ENCODE results near the gene POU1F1.
"Not testable (repeated sequence)": the region's sequence is repeated elsewhere in the genome, so short reads cannot be mapped to it uniquely, and the experiment has no call there.

The POU1F1 gene, protein sequence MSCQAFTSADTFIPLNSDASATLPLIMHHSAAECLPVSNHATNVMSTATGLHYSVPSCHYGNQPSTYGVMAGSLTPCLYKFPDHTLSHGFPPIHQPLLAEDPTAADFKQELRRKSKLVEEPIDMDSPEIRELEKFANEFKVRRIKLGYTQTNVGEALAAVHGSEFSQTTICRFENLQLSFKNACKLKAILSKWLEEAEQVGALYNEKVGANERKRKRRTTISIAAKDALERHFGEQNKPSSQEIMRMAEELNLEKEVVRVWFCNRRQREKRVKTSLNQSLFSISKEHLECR

DNA sequence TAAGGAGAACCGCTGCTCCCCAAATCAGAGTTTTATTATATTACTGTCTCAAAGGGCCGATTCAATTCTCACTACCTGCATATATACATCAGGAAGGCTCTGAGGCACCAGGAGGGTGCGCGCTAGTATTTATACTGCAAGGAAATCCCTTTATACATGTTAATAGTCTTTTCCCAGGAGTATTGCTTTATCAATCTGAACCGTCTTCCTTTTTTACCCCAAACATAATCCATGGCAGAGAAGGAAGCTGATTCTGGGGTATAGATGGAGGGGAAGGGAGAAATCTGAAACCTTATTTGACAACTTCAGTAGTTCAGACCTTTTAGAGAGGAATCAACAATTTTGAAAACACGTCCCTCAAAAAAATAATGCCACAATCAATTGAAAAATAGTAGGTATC, at the start of gene POU1F1:
POU1F1 (minus strand) TSS at position 101 of the 400 bp plus-strand sequence. CDS start 122 bp downstream, outside the sequence.
- DNase-seq: no peak

DNA sequence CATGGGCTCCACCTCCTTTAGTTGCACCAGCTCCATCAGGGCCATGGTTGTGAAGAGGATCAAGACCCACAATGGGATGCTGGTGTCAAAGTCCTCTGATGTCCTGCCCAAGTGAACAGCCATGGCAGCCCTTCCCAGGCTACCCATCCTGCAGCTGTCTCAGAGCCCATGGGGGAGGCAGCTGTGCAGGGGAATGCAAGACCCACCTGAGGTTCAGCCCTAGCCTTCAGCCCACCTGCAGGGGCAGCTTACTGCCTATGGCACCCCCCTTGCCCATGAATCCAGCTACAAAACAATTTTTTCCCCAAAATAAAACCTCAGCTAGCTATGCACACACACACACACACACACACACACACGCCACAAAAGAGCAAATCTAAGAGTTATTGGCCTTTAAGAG, 48.2 kb upstream of the POU1F1 start:
- no peak for DNase-seq

DNA sequence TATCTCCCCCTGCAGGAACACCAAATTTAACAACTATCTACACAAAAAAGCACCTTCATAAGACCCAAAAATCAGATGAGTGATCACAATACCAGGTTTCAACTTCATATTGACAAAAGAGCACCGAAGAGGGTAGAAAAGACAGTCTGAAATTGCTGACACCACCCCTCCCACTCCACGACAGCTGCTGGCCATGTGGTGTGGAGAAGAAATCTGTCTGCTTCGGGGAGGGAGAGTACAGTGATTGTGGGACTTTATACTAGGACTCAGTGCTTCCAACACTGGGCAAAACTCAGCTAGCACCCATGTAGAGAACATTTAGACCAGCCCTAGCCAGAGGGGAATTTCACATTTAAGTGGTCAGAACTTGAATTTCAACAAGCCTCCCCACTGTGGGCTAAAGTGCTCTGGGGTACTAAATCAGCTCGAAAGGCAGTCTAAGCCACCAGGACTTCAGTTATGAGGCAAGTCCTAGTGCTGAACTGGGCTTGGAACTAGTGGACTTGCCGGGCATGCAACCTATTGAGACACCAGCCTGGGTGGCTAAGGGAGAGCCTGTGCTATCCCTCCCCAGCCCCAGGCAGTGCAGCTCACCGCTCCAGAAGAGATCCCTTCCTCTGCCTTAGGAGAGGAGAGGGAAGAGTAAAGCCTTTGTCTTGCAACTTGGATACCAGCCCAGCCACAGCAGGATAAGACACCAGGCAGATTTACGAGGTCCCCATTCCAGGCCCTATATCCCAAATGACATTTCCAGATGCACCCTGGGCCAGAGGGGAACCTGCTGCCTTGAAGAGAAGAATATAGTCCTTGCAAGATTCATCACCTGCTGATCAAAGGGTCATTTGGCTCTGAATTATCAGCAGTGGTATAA, 44.6 kb upstream of the POU1F1 start:
- no peak for DNase-seq

DNA sequence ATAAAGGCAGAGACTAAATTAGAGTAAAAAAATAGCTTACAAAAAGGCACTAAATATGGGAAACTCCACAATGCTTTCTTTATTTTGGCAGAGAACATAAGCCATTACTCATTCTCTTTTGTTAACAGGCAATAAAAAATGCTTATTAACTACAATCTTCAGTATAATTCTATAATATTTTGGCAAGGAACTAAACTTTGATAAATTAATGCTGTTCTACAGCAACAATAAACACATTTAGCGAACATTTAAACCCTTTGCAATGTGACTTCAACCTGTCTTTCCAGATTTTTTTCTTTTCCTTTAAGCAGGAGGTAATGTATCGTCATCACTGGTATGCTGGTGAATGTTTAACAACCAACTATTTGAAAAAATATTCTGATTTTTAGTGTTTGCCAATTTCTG, 42.2 kb upstream of the POU1F1 start:
- no peak for DNase-seq

DNA sequence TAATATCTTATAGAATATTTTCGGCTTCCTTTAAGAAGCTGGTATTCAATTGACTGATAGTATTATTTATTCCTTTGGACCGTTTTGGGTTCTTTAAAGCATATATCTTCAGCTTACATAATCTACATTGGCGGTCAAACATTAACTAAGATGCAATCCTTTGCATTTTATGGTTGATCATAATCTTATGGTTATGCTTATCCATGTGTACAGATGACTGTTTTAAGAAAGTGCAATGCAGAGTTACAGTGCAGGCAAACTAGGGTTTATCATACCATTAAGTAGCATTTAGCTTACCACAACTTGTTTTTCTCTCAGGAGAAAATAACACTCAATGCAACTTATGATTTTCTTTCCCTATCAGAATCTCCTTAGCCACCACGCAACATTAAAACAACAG, 41.4 kb upstream of the POU1F1 start:
- DNase-seq: no peak

DNA sequence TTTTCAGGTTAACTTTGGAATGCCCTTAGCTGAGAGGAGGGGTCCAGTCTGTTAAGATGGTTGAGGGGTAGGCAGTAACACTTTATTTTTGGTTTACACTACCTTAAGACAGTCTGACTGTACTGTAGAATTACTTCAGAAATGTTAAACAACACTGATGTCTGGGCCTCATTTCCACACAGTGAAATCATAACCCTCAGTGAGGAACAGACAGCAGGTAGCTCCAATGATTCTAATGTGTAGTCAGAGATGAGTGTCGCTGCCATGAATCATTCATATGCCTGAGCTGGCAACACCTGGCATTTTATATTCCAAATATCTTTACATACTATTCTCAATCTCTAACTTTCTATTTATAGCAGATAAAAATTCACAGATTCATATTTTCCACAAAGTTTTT, 37.3 kb upstream of the POU1F1 start:
- DNase-seq: no peak

DNA sequence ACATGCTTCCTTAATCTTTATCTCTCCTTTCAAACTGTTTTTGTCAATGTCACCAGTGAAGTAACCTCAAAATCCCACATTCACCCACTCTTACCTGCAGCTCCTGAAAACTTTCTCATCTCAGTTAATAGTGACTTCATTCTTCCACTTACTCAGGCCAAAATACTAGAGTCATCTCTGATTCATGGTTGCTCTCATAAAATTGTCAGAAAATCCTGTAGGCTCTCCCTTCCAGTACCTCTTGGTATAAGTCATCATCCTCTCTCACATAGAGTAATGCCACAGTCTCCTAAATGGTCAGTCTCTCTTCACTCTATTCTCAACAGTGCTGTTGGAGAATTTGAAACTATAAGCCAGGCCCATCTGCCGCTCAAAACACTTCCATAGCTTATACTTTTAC, 34.9 kb upstream of the POU1F1 start:
- no peak for DNase-seq

DNA sequence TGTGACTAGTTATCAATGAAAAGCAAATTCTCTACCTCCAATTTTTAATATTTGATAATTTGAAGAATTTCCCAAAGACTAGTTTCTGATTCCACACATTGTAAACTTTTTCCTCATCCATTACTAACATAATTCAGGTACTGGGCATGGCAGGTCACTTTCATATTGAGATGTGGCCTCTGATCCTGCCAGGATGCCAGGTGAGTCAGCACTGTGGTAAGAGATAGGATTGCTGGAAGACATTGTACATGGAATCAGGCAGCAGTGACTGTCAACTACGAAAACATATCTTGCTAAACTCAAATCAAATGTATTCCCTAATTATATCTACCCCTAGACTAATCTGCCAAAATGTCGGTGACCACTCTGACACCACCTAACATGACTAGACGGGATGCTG, 33.2 kb upstream of the POU1F1 start:
- no peak for DNase-seq

DNA sequence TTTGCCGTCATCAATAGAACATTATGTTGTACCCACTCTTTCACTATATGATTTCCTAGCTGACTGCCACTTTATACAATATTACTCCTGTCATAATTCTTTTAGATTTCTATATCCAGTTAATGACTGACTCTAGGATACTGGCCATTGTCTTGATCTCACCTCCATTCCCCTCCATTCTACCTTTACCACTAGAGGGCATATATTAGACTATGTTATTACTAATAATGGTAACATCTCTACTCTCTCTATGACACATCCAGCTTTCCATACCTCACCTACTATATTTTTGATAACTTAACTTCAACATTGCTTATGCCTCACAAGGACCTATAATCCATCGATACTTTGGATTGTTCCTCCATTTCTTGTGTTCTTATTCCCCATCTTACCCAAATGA, 31.4 kb upstream of the POU1F1 start:
- no peak for DNase-seq

DNA sequence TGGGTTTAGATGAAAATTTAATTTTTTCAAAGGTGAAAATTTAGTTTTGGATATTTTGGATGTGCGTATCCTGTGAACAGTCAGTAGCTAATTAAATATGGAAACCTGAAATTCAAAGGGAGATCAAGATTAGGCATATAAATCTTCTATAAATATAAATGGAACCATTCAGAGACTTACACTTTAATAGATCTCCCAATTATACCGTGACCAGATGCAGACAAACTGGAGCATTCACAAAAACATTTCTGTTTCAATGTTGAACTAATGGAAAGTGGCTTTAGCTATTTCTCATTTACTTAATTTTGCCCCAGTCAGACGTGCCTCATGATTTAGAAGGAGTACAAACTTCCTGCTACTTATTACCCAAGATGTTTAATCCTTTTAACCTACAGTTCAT, 29.1 kb upstream of the POU1F1 start:
- DNase-seq: no peak

DNA sequence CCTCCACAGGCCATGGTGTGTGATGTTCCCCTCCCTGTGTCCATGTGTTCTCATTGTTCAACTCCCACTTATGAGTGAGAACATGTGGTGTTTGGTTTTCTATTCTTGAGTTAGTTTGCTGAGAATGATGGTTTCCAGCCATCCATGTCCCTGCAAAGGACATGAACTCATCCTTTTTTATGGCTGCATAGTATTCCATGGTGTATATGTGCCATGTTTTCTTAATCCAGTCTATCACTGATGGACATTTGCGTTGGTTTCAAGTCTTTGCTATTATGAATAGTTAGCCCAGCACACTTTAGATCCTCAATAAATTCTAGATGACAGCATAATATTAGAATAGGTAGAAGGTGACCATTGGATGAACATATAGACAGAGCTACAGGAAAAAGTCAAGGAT, 28.6 kb upstream of the POU1F1 start:
- DNase-seq: not testable (repeated sequence)

DNA sequence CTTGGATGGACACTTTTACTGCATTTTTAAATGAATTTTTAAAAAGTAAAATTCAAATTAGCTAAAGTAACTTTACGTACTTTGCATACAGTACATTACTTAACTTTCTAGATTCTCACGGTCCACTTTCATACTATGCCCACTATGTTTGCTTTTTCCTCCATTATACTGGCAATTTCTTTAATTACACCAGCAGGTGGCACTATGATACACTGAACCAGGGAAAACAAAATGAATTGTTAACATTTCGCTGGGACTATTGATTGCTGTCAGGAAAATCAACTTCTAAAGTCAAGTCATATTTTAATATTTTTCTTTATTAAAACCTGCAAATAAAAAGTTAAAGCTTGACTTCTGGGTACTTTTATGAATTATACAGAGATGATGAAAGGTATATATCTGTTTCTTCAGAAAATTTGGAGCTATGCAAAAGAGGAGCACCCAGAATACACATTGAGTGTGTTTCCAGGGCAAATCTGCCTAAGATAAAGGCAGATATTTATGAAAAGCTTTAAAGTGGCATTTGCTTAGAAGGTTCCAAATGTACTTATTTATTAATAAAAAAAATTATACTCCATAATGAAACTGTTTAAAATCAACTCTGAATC, 21.8 kb upstream of the POU1F1 start:
- DNase-seq: no peak

DNA sequence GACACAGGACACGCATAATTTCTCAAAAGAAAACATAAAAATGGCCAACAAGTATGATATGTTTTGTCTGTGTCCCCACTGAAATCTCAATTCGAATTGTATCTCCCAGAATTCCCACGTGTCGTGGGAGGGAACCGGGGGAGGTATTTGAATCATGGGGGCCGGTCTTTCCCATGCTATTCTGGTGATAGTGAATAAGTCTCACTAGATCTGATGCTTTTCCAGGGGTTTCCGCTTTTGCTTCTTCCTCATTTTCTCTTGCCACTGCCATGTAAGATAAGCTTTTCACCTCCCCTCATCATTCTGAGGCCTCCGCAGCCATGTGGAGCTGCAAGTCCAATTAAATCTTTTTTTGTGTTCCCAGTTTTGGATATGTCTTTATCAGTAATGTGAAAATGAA, 12.1 kb upstream of the POU1F1 start:
- DNase-seq: no peak

DNA sequence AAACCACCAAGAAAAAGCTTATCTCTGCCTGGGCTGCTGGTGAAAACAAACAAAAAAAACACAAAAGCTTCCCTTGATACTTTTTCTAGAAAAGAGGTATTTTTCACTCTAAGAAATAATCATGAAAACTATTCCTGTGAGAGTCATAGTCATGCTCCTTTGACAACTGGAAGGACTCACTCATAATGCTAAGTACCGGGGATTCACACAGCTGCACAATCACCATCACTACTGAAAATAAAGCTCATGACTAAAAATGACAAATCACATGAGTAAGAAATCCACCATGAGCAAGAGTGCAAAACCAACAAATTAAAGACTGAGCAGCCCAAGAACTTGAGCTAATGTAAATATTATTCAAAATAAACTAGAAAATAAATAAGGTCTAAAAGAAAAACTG, 10.6 kb upstream of the POU1F1 start:
- no peak for DNase-seq

DNA sequence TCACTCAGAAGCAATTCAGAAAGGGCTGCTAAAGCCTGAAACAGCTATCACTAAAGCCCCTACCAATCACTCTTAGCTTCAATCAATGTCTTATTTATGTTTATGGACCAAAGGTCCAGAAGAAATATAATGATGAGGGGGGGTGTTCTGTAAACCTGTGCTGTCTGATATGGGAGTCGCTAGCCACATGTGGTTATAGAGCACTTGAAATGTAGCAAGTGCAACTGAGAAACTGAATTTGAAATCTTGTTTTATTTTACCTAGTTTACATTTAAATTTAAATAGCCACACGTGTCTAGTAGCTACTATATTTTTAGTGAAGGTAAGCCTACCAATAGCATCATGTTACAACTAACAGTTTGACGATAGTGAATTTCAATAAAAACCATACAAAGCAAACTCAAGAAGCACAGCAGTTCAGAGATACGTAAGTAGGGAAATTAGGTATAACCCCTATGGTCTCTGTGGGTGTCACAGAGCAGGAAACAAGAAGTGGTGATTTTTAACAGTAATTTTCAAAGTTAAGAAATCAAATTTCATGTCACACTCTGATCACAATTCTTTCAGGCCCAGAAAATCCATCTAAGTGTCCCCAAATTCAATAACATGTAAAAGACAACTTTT, 3.6 kb downstream of the POU1F1 start:
- DNase-seq: no peak

DNA sequence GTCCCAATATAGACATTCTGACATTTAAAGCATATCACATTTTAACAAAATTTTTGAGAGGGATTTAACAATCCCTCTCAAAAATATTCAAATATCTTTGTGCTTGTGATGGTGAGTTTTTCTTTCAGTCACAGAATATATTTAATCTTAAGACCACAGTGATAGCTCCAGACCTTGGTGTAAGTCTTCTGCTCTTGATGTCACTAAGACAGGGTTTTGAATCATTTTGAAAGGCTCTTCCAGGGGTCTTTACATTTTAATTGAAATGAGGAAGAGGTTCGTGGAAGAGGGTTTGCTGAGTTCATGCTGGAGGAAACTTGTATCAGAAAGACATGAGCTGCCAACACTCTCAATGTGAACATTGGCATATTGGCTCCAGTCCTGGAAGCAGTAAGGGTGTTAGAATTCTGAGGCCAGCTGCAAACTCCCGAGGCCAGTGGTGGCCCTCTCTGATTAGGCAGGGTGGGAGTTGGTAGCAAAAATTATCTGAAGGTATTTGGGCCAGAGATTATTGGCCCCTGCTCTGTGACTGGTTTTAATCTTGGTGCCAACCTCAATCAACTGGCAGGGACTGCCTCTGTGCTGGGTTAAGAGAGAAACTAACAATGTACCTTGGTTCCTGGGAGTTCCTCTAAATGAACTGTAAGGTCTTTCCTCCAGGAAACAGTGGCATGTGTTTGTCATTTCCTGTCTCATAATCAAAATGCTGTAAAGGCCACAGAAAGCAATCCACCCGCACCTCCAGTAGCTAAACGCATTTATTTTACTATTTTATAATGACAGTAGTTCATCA, 5.3 kb downstream of the POU1F1 start:
- DNase-seq: no peak

DNA sequence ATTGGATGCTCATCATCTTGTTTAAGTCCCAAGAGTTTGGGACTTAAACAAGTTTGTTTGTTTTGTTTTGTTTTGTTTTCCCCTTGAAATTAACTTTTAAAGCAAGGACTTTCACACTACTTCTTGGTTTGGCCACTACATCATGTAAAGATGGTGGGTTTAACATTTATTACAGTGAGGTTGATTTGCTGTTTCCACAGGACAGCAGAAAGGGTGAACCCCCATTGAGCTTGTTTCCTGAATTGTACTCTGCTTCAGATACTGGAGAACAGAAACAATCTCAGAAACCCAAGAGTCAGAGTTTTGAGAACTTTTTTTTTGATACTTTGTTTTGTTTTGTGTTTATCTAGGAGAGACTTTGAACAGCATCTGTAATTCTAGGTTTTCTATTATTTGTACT, 6.7 kb downstream of the POU1F1 start:
- DNase-seq: no peak

DNA sequence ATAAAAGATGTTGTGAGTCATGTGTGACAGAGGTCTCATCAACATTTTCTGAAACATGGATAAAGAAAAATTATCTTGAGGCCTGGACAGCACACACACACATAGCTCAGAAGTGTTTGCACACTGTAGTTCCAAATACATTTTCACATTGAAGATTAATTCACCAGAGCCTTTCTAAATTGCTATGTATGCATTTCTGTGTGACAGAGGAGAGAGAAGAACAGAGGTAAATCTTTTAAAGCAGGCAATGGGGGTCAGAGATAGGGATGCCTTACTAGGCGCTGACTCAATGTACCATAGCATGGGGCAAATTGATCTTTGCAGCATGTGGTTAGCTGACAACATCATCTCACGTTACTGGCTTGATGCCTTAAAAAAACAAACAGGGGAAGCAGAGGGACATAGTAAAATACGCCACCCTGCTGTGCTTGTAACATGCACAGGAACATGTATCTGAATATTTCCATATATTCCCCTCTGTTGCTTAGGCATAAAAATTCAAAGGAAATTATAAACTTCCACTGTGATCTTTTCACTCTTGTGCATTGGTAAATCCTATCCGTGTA, 7.7 kb downstream of the POU1F1 start:
- no peak for DNase-seq

DNA sequence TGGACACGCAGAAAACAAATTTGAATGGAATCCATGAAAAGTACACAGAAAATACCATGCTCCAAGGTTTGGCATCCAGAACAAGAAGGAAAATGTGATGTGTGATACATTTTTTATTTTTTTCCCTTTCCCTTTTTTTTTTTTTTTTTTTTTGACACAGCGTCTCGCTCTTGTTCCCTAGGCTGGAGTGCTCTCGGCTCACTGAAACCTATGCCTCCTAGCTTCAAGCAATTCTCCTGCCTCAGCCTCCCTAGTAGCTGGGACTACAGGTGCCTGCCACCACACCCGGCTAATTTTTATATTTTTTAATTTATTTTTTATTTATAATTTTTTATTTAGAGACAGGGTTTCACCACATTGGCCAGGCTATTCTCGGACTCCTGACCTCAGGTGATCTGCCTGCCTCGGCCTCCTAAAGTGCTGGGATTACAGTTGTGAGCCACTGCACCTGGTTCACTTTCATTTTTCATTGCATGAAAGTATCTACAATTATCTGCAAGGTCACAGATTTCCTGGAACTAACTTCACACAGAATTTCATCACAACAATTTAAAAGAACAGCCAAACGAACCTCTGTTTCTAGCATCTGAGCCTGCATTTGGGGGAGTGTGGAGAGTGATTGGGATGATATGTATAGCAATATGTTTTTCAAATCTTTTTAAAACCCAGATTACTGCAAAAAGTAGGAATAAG, 8.3 kb downstream of the POU1F1 start:
- DNase-seq: no peak

DNA sequence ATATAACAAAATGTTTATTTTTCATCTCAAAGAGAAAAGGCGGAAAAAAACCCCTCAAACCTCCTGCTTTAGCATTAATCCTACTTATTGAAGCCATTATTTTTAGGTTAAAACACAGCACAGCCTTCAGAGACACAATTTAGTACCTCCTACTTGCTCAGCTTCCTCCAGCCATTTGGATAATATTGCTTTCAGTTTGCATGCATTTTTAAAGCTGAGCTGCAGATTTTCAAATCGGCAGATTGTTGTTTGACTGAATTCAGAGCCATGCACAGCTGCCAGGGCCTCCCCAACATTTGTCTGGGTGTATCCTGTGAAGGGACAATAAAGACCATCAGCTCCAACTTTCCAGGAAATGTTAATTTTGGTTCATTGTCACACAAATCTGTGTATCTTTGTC, 14.5 kb downstream of the POU1F1 start:
- DNase-seq: no peak

DNA sequence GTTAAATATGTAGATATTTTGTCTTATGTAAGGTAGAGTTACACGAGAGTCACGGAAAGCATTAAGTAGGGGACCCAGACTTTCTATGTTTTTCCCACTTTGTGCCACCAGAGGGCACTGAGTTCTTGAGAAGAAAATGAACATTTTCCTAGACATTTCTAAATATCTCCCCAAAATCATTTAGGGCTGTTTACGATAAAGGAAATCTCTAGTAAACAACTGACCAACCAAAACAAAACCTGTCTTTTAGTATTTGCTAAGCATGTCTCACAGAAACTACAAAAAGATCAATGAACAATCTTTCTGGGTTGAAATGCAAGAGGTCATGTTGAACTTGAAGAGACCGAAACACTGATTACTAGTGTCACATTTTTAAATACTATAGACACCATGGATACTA, 16.1 kb downstream of the POU1F1 start:
- DNase-seq: no peak

DNA sequence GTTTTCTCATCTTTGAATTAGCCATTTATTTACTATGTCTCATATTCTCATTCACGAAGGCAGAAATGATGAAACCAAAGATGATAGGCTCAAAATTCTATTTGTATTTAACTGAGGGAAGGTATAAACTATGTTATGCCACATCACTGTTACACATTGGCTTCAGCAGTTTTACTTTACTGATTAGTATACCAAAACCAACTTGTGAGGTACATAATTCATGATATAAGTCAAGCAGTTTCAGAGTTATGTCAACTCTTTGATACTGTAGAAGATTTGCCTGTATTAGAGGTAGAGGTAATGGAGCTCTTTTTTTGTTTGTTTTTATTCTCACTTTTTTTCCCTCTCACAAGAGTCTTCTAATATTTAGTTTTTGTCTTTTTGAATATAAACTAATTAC, 26.4 kb downstream of the POU1F1 start:
- no peak for DNase-seq
